ENCODE measurements around the gene XRCC1.

DNA sequence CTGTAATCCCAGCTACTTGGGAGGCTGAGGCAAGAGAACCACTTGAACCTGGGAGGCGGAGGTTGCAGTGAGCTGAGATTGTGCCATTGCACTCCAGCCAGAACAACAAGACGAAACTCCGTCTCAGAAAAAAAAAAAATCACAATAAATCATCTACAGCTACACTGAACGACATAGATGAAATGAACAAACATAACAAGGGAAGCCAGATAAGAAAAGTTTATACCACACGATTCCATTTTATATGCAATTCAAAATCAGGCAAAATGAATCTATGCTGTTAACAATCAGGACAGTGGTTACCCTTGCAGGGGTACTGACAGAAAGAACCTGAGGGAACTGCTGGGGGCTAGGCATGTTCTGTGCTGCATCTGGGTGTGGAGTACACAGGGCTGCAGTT lies 5.7 kb downstream of the XRCC1 start:
- TF ChIP-seq, protein P1, sequence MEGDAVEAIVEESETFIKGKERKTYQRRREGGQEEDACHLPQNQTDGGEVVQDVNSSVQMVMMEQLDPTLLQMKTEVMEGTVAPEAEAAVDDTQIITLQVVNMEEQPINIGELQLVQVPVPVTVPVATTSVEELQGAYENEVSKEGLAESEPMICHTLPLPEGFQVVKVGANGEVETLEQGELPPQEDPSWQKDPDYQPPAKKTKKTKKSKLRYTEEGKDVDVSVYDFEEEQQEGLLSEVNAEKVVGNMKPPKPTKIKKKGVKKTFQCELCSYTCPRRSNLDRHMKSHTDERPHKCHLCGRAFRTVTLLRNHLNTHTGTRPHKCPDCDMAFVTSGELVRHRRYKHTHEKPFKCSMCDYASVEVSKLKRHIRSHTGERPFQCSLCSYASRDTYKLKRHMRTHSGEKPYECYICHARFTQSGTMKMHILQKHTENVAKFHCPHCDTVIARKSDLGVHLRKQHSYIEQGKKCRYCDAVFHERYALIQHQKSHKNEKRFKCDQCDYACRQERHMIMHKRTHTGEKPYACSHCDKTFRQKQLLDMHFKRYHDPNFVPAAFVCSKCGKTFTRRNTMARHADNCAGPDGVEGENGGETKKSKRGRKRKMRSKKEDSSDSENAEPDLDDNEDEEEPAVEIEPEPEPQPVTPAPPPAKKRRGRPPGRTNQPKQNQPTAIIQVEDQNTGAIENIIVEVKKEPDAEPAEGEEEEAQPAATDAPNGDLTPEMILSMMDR (IDR thresholded peaks at IDR 0.05), result no peak
- no peak for TF ChIP-seq POLR2A (IDR thresholded peaks at IDR 0.05)

Data from esophagus squamous epithelium (tissue), 4 donors.